ENCODE results near the gene ENPP3. TPM values are rescaled to one million over a fixed set of nuclear protein-coding genes. Genes with fewer than 3 reads are reported as not detected.

Gene ENPP3
- total and polyA plus RNA-seq, 4 donors, result 0.31 to 2.9 (median 0.54) TPM

- DNase-seq (no peak), ATAC-seq (ENCODE audit: insufficient read depth, low FRiP score) (no peak)
- Histone ChIP-seq H3K9ac (ENCODE audit: insufficient read depth in 1 of 2, low read length in 2 of 2) (no peak overlapping the region), H3K4me3 (no peak overlapping the region), H3K36me3 (ENCODE audit: control insufficient read depth in 4 of 4, insufficient read depth in 4 of 4, low read length in 4 of 4) (no peaks in the 10 kb centered on the region), H3K27ac (ENCODE audit: low read depth in 1 of 2, low read length in 1 of 2) (no peak overlapping the region), H3K27me3 (ENCODE audit: control insufficient read depth in 3 of 3, insufficient read depth in 3 of 3, low read length in 2 of 3) (no peaks in the 10 kb centered on the region), H3K4me1 (ENCODE audit: control insufficient read depth in 5 of 5, insufficient read depth in 5 of 5, low read length in 5 of 5) (peaks cover 0 to under 1% (median 0%) of the 10 kb centered on the region in 5 donors), H3K9me3 (ENCODE audit: control insufficient read depth in 4 of 4, insufficient read depth in 3 of 4, low read length in 3 of 4) (no peaks in the 10 kb centered on the region)
- TF ChIP-seq CTCF (IDR thresholded peaks at IDR 0.05; ENCODE audit: control extremely low read depth, extremely low read depth), result no peak
- WGBS, 2 donors, result 88 to 93% methylated on average over 2 of the region's 2 CpGs
Measured at GRCh38 chr6:131663578-131664165, 26.6 kb downstream of the ENPP3 start.

DNA sequence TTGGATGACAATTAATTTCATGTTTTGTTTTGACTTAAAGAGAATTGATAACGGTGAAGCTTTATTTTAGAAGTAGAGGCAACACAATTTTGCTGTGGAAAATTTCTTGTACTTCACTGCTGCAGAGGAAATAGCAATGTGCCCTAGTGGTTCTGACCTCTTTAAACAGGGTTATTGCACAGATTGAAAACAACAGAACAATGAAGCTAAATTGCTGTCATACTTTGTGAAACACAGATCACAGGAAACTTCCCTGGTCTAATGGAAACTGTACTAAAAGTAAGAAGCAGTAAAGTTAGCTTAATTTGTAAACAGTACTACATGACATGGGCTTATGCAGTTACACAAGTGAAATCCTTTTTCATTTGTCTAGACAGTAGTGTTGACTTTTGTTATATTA is 32.8 kb downstream of the ENPP3 start:
- H3K4me3 ChIP-seq, result no peak overlapping the region
- H3K27me3 ChIP-seq (ENCODE audit: control insufficient read depth in 3 of 3, insufficient read depth in 3 of 3, low read length in 2 of 3), result no peaks in the 10 kb centered on the region
- H3K9me3 ChIP-seq (ENCODE audit: control insufficient read depth in 4 of 4, insufficient read depth in 3 of 4, low read length in 3 of 4), result no peaks in the 10 kb centered on the region
- no peak for TF ChIP-seq CTCF (IDR thresholded peaks at IDR 0.05; ENCODE audit: control extremely low read depth, extremely low read depth)
- H3K36me3 ChIP-seq (ENCODE audit: control insufficient read depth in 4 of 4, insufficient read depth in 4 of 4, low read length in 4 of 4), result no peaks in the 10 kb centered on the region
- H3K9ac ChIP-seq (ENCODE audit: insufficient read depth in 1 of 2, low read length in 2 of 2), result no peak overlapping the region
- WGBS, 2 donors, result 49 to 59% methylated on average over 1 of the region's 1 CpG
- no peaks in the 10 kb centered on the region for H3K4me1 ChIP-seq (ENCODE audit: control insufficient read depth in 5 of 5, insufficient read depth in 5 of 5, low read length in 5 of 5)
- H3K27ac ChIP-seq (ENCODE audit: low read depth in 1 of 2, low read length in 1 of 2), result no peak overlapping the region
- ATAC-seq (ENCODE audit: insufficient read depth, low FRiP score), result no peak
- peak in 2 of 3 donors; percentile 21 to 27 for DNase-seq

- no peak for TF ChIP-seq CTCF (IDR thresholded peaks at IDR 0.05; ENCODE audit: control extremely low read depth, extremely low read depth)
- DNase-seq (no peak), ATAC-seq (ENCODE audit: insufficient read depth, low FRiP score) (no peak)
- Histone ChIP-seq H3K4me3 (no peak overlapping the region), H3K27me3 (ENCODE audit: control insufficient read depth in 3 of 3, insufficient read depth in 3 of 3, low read length in 2 of 3) (no peaks in the 10 kb centered on the region), H3K36me3 (ENCODE audit: control insufficient read depth in 4 of 4, insufficient read depth in 4 of 4, low read length in 4 of 4) (no peaks in the 10 kb centered on the region), H3K9ac (ENCODE audit: insufficient read depth in 1 of 2, low read length in 2 of 2) (no peak overlapping the region), H3K4me1 (ENCODE audit: control insufficient read depth in 5 of 5, insufficient read depth in 5 of 5, low read length in 5 of 5) (no peaks in the 10 kb centered on the region), H3K27ac (ENCODE audit: low read depth in 1 of 2, low read length in 1 of 2) (no peak overlapping the region), H3K9me3 (ENCODE audit: control insufficient read depth in 4 of 4, insufficient read depth in 3 of 4, low read length in 3 of 4) (no peaks in the 10 kb centered on the region)
- 96 to 100% methylated on average over 2 of the region's 2 CpGs for WGBS, 2 donors
Measured at GRCh38 chr6:131673184-131673583, 36.1 kb downstream of the ENPP3 start.

DNA sequence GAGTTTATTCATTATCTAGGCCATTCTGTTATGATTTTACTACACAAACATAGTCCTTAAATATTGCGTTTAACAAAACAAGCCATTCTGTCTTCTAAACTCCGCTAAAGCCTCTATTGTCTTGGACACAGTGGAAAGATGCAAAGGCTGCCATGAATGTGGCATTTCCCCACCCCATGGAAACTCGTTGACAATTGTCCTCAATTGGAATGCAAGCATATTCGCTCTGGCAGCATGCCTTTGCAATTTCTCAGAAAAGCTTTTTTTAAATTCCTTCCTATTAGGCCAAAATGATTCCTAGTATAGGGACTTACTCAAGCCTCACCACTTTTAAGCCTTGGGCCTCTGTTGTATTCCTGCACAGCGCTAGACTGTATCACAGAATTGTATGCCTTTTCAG is 41.3 kb downstream of the ENPP3 start:
- Histone ChIP-seq H3K9me3 (ENCODE audit: control insufficient read depth in 4 of 4, insufficient read depth in 3 of 4, low read length in 3 of 4) (no peaks in the 10 kb centered on the region), H3K4me3 (no peak overlapping the region), H3K36me3 (ENCODE audit: control insufficient read depth in 4 of 4, insufficient read depth in 4 of 4, low read length in 4 of 4) (no peaks in the 10 kb centered on the region), H3K27ac (ENCODE audit: low read depth in 1 of 2, low read length in 1 of 2) (no peak overlapping the region), H3K9ac (ENCODE audit: insufficient read depth in 1 of 2, low read length in 2 of 2) (no peak overlapping the region), H3K27me3 (ENCODE audit: control insufficient read depth in 3 of 3, insufficient read depth in 3 of 3, low read length in 2 of 3) (no peaks in the 10 kb centered on the region), H3K4me1 (ENCODE audit: control insufficient read depth in 5 of 5, insufficient read depth in 5 of 5, low read length in 5 of 5) (no peaks in the 10 kb centered on the region)
- TF ChIP-seq CTCF (IDR thresholded peaks at IDR 0.05; ENCODE audit: control extremely low read depth, extremely low read depth), result no peak
- DNase-seq, result no peak
- 86 to 91% methylated on average over 5 of the region's 5 CpGs for WGBS, 2 donors
- ATAC-seq (ENCODE audit: insufficient read depth, low FRiP score), result no peak
